HG03139 (cell line): Measurements from ENCODE around the gene ZACN.

Experiments
- ATAC-seq: cut with Tn5 transposase; IDR thresholded peaks from one replicate; pipeline ENCODE4 v1.9.1; 2021; ENCODE audit not compliant: unreplicated experiment

ZACN gene

DNA sequence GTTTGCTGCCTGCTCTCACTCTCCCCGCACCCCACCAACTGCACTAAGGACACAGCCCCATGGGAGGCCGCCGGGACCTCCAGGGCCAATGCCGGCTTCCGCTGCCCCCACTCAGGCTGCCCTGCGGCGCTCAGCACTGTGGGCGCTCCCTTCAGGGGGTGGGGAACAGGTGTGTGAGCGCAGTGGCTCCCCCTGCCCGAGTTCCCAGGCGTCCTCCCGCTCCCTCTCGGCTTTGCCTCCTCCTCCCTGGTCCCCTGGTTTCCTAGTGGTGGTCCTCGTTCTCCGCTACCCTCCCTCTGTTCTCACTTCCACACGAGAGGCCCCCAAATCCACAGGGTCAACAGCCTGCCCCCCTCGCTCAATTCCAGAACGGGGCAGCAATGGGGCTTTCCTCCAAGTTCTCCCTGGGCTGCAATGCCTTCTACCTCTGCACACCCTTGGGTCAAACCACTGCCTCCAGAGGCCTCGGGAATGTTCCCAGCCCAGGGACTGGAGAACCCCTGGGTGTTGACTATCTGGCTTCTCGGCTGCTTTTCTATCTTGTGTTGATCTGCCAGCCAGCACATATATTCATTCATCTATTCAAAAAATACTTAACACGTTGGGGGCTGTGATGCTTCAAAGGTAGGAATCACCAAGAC, 52.2 kb downstream of the ZACN start:
- ATAC-seq = no peak

DNA sequence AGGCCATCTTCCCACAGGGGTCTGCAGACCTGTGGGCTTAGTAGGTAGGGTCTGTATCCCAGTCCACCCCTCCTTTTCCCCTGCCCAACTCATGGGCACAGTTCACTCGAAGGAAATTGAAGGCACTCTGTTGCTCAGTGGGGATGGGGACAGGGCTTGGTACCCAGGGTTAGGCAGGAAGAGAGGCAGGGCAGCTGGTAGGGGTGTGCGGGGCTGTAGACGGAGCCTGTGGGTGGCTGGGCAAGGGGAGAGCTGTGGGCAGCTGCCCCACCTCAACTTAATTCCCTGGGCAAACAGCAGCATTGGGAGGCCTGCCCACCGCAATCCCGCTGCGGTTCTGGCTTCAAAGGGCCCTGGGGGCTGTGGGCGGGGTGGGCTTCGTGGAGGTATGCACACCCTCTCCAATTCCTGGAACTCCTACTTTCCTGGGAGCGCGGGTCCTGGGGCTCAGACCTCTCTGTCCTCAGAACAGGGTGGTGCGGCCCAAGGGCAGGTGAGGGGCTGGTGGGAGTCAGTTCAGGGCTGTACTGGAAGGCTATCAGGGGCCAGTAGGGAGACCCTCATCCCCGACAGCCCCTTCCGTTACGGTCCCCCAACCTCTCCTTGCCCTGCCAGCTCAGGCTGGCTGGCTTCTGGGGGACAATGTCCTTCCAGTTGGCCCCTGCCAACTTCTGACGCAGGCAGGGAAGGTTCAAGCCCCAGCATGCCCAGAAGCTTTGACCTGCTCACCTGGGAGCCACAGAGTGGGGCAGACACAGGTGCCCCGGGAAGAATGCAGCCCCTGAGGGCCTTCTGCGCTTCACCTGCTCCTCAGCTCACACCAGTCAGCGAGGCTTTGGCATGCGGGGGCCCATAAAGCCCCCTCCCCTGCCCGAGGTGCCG, 53.0 kb downstream of the ZACN start:
- no peak for ATAC-seq
